Cardiac muscle cell (in vitro differentiated cells and primary cell): Measurements from ENCODE around the gene LIN28A. TPM values are rescaled to one million over a fixed set of nuclear protein-coding genes. Genes with fewer than 3 reads are reported as not detected.
A peak's percentile ranks its signal among the peaks of the same experiment; 100 is the strongest.
"Not testable (repeated sequence)": the region's sequence is repeated elsewhere in the genome, so short reads cannot be mapped to it uniquely, and the experiment has no call there.

Experiments used
- DNase-seq, 2 donors: peaks; one replicate each; pipeline versions ENCODE4 v3.0.0 to v3.0.0-alpha.2; 2010 to 2017; ENCODE audit warnings: low read depth in 1 of 2, low spot score in 1 of 2
- H3K27ac ChIP-seq: fragments of 200-600 bp; sonication (generic); 2 replicates; pipeline ENCODE4 v1.5.1; 2016
- H3K27me3 ChIP-seq: fragments of 200-600 bp; sonication (generic); 2 replicates; pipeline ENCODE4 v1.6.0; 2016; ENCODE audit warnings: control low read depth
- H3K36me3 ChIP-seq: fragments of 200-600 bp; sonication (generic); 2 replicates; pipeline ENCODE4 v1.5.1; 2016; ENCODE audit warnings: control low read depth
- H3K4me1 ChIP-seq: fragments of 200-600 bp; sonication (generic); 2 replicates; pipeline ENCODE4 v1.8.1; 2017; ENCODE audit warnings: low read depth, mild to moderate bottlenecking, mixed run types
- H3K4me3 ChIP-seq: fragments of 200-600 bp; sonication (generic); 2 replicates; pipeline ENCODE4 v1.5.1; 2016; ENCODE audit warnings: mild to moderate bottlenecking
- H3K9me3 ChIP-seq: fragments of 200-600 bp; sonication (generic); 2 replicates; pipeline ENCODE4 v1.5.1; 2017; ENCODE audit warnings: low read depth, mild to moderate bottlenecking, control low read depth
- polyA plus RNA-seq: library from polyadenylated mRNA; unstranded; fragments of >200 nt; fragmentation: Nextera tagmentation; extraction: Ambion mirVana; gene quantifications from 2 replicates; pipeline ENCODE4 v1.2.1, GENCODE V29; 2016
- total RNA-seq: library from RNA; depleted of rRNA; stranded (reverse); fragments of >200 nt; gene quantifications from 2 replicates; pipeline ENCODE4 v1.2.3, GENCODE V29; 2016
- TF ChIP-seq, protein P1 (sequence below): IDR thresholded peaks from 2 replicates; pipeline ENCODE4 v1.5.1; 2012; ENCODE audit warnings: low read depth, mild to moderate bottlenecking, low read length

Gene LIN28A
- total and polyA plus RNA-seq, 2 experiments from 2014 or later, result 3.4 to 16.6 TPM

GRCh38 chr1:26373281-26373680, 37.3 kb upstream of the LIN28A start:
- no peaks in the 10 kb centered on the region for H3K9me3 ChIP-seq
- H3K4me1 ChIP-seq, result no peaks in the 10 kb centered on the region
- no peak overlapping the region for H3K4me3 ChIP-seq
- no peaks in the 10 kb centered on the region for H3K27me3 ChIP-seq
- no peak overlapping the region for H3K27ac ChIP-seq
- no peak for DNase-seq
- no peaks in the 10 kb centered on the region for H3K36me3 ChIP-seq
- TF ChIP-seq, protein P1, sequence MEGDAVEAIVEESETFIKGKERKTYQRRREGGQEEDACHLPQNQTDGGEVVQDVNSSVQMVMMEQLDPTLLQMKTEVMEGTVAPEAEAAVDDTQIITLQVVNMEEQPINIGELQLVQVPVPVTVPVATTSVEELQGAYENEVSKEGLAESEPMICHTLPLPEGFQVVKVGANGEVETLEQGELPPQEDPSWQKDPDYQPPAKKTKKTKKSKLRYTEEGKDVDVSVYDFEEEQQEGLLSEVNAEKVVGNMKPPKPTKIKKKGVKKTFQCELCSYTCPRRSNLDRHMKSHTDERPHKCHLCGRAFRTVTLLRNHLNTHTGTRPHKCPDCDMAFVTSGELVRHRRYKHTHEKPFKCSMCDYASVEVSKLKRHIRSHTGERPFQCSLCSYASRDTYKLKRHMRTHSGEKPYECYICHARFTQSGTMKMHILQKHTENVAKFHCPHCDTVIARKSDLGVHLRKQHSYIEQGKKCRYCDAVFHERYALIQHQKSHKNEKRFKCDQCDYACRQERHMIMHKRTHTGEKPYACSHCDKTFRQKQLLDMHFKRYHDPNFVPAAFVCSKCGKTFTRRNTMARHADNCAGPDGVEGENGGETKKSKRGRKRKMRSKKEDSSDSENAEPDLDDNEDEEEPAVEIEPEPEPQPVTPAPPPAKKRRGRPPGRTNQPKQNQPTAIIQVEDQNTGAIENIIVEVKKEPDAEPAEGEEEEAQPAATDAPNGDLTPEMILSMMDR, result no peak

DNA sequence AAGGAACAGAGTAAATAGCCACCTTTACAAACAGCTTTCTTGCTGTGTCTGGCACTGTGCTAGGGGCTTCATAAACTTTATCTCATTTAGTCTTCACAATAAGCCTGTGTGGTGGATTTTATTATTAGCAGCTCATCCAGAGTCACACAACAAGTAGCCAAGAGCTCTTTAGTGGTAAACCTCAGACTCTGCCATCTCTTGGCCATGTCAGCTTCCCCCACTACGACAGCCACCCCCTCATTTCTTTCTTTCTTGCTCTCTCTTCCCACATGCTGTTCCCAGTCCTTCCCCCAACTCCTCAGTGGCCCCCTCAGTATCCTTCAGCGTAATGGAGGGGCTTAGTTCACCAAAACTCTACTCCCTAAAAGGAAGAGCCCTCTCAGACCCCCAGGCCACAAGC, 36.8 kb upstream of the LIN28A start:
- Histone ChIP-seq H3K4me3 (no peak overlapping the region), H3K4me1 (no peaks in the 10 kb centered on the region), H3K36me3 (no peaks in the 10 kb centered on the region), H3K27ac (no peak overlapping the region), H3K9me3 (no peaks in the 10 kb centered on the region), H3K27me3 (no peaks in the 10 kb centered on the region)
- DNase-seq, result no peak
- TF ChIP-seq, protein P1, result no peak

DNA sequence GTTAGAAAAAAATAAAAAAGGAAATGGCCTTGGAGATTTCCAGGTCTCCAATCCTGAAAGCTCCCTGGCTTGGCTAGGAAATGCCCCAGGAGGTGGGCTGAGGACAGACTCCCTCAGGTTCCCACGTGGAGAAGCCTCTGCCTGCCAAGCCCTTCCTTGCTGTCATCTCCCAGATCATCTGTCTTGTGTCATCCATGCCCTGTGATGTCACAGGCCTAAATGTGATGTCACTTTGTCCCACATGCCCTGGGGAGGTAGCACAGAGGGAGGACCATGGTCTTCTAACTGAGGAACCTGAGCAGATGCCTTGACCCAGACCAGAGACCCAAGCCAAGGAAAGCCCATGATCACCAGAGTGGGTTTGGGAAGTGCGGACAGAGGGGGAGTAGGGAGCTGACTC, 36.3 kb upstream of the LIN28A start:
- not testable (repeated sequence) for H3K27ac ChIP-seq, H3K4me3 ChIP-seq, H3K4me1 ChIP-seq, H3K36me3 ChIP-seq, H3K27me3 ChIP-seq, H3K9me3 ChIP-seq
- peak in 1 of 2 donors; percentile 29 for DNase-seq

- H3K4me3 ChIP-seq, result no peak overlapping the region
- no peaks in the 10 kb centered on the region for H3K27me3 ChIP-seq
- H3K27ac ChIP-seq, result no peak overlapping the region
- H3K9me3 ChIP-seq, result no peaks in the 10 kb centered on the region
- no peak for DNase-seq
- no peaks in the 10 kb centered on the region for H3K36me3 ChIP-seq
- no peaks in the 10 kb centered on the region for H3K4me1 ChIP-seq
- TF ChIP-seq, protein P1, result no peak
These were observed 35.5 kb upstream of the LIN28A start for GRCh38 chr1:26375081-26375480.

- H3K4me3 ChIP-seq, result no peak overlapping the region
- no peak overlapping the region for H3K27ac ChIP-seq
- no peak for DNase-seq
- H3K36me3 ChIP-seq, result no peaks in the 10 kb centered on the region
- TF ChIP-seq, protein P1, result no peak
- no peaks in the 10 kb centered on the region for H3K4me1 ChIP-seq
- no peaks in the 10 kb centered on the region for H3K9me3 ChIP-seq
- H3K27me3 ChIP-seq, result no peaks in the 10 kb centered on the region
These were observed 34.6 kb upstream of the LIN28A start for GRCh38 chr1:26376050-26376449.

DNA sequence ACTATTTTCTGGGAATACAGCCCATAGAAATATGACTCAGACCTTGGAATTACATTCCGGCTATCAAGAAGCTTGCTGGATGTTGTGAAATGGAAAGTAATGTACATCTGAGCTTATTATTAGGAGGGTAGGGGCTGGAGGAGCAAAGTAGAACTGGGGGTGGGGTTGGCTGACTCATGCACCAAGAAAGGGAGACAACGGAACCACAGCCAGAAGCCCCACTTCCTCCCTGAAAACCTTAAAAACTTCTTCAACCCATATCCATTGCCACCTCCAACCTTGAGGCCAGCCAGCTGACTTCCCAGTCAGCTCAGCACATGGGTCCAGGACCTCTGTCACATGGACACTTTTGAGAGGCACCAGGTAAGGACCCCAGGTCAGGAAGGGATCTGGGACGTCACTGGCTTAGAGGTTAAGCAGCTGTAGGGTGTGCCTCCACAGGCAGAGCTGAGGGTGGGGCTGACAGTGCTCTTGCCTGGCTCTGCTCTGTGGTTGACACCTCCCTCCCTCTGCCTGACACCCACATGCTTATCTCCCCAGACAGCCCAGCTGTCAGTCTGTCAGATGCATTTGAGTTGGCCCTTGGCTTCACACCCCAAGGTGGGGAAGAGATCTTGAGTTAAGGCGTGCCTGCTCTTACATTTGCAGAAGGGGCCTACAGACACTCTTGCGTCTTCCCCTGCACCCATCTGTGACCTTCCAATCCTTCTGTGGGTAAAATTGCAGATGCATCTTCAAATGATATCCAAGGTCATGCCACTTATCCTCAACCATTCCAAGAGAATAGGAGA, 32.3 kb upstream of the LIN28A start:
- no peak overlapping the region for H3K27ac ChIP-seq

More for the DNA sequence above, 32.3 kb upstream of the LIN28A start:
- TF ChIP-seq, protein P1, result no peak
- H3K9me3 ChIP-seq, result no peaks in the 10 kb centered on the region
- no peak overlapping the region for H3K4me3 ChIP-seq
- H3K4me1 ChIP-seq, result no peaks in the 10 kb centered on the region
- H3K36me3 ChIP-seq, result no peaks in the 10 kb centered on the region
- H3K27me3 ChIP-seq, result no peaks in the 10 kb centered on the region
- DNase-seq, result peak in 1 of 2 donors; percentile 98
